GM23248 (cell line): ENCODE data around the gene SPTBN5.

Experiments
- EZH2 ChIP-seq: fragments of 200-600 bp; sonication (generic); IDR thresholded peaks from 2 replicates; pipeline ENCODE4 v1.6.1; 2018; ENCODE audit warnings: antibody characterized with exemption, mild to moderate bottlenecking; ENCODE audit not compliant: insufficient read depth, poor library complexity, severe bottlenecking
- EZH2phosphoT487 ChIP-seq: fragments of 200-600 bp; sonication (generic); IDR thresholded peaks from 2 replicates; pipeline ENCODE4 v1.6.1; 2018; ENCODE audit warnings: antibody characterized with exemption, moderate library complexity, mild to moderate bottlenecking, low read depth; ENCODE audit not compliant: insufficient read depth

DNA sequence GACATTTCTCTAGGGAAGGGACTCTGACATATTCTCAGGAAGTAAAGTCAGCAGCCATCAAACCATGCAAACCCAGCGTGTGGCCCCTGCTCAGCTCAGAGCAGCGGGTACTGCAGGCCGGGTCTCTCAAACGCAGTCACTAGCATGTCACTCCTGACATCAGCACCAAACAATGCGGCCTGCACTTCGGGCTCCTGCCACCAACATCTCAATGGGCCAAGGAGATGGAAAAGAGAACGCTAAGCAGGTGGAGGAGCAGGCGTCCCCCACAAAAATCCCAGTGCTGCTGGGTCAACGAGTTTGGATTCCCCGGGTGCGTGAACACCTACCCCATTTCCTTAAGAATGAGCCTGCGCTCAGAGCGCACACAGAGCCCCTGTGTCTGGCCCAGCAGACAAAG, 9.9 kb upstream of the SPTBN5 start:
- TF ChIP-seq EZH2 (no peak), EZH2phosphoT487 (no peak)
